GM12874 (cell line): ENCODE results near the gene STYXL1.

Source experiments
- TF ChIP-seq, protein P1 (sequence below): IDR thresholded peaks from 2 replicates; pipeline ENCODE4 v1.5.1; 2011; ENCODE audit warnings: low read depth, mild to moderate bottlenecking, control low read depth, low read length, moderate library complexity; ENCODE audit not compliant: insufficient read depth

Gene STYXL1

DNA sequence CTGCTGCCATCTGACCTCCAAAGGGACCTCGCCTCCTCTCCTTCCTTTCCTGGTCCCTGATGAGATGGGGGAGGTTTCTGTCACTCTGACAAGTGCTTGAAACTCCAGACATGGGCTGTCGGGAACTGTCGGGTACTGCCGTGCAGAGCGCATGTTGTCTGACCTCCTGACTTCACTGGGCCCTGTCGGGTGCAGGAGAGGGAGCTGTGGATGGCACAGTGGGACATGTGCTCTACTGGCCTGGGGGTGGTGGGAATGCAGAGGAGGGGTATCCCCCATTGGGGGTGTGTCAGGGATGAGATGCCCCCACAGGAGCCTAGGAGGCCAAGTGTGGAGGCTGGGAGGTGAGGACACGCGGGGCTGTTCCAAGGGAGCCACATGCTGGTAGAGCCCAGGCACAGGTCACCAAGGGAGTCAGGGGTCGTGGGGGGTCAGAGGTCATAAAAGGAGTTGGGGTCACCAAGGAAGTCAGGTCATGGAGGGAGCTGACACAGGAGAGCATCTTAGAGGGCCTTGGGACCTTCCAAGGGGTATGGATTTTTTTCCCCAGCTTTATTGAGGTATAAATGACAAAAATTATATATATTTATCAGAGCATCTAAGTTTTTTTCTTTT is 84.3 kb downstream of the STYXL1 start:
- TF ChIP-seq, protein P1, sequence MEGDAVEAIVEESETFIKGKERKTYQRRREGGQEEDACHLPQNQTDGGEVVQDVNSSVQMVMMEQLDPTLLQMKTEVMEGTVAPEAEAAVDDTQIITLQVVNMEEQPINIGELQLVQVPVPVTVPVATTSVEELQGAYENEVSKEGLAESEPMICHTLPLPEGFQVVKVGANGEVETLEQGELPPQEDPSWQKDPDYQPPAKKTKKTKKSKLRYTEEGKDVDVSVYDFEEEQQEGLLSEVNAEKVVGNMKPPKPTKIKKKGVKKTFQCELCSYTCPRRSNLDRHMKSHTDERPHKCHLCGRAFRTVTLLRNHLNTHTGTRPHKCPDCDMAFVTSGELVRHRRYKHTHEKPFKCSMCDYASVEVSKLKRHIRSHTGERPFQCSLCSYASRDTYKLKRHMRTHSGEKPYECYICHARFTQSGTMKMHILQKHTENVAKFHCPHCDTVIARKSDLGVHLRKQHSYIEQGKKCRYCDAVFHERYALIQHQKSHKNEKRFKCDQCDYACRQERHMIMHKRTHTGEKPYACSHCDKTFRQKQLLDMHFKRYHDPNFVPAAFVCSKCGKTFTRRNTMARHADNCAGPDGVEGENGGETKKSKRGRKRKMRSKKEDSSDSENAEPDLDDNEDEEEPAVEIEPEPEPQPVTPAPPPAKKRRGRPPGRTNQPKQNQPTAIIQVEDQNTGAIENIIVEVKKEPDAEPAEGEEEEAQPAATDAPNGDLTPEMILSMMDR: no peak

DNA sequence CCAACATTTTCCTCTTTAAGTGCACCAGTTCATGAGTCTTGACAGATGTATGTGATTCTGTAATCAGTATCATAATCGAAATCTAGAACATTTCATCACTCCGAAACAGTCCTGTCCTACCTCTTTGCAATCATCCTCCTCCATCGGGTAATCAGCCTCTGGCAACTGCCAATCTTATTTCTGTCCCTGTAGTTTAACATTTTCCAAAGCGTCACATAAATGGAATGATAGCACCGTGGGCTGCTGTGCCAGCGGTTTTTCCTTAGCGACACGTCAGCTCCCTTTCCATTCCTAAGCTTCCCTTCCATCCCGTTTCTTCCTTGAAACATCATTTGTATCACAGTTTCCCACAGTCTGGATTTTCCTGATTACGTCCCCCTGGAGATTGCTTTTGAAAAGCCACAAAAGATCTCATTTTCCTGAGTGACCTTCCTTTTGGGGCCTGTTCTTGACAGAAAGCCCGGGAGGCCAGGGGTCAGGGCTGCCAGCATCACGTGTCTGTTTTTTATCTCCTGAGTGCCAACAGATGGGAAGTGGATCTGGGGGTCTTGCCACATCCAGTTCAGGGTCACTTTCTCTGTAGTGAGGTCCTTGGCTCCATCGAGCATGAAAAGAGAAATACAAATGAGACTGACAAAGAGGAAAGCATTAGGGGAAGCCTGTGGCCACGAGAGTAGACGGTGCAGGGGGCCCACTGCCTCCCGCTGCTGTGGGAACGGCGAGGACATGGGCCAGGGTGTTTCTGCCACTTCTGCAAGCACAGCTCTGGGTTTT is 85.0 kb downstream of the STYXL1 start:
- TF ChIP-seq, protein P1: no peak

DNA sequence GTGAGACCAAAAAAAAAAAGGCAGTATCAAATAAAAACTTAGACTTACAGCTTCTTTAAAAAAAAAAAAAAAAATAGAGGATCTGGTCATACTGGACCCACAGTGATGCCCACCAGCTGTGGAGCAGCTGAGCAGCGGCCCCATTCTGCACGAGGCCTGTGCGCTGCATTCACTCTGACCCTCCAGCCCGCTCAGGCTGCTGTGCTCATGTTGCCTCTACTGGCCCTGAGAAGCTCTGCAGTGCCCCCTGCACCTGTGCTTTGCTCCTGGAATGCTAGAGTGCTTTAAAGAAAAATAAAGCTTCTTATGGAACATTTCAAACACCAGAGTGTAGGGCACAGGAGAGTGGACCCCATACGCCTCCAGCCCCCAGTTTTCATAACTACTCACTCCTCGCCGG is 86.6 kb downstream of the STYXL1 start:
- TF ChIP-seq, protein P1: no peak

DNA sequence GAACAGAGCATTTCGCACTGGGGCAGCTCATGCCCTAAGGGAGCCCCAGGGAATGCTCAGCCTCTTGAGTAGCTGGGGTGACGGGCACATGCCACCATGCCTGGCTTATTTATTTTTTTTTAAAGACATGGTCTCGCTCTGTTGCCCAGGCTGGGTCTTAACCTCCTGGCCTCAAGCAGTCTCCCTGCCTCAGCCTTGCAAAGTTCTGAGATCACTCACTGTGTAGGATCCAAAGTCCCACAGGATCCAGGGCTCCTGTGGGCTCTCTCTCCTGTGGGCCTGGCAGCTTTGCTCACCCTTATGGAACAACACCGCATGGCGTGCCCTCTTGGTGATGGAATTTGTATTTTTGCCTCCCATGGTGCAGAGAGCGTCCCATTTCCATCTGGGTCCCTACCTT is 87.4 kb downstream of the STYXL1 start:
- TF ChIP-seq, protein P1: no peak

DNA sequence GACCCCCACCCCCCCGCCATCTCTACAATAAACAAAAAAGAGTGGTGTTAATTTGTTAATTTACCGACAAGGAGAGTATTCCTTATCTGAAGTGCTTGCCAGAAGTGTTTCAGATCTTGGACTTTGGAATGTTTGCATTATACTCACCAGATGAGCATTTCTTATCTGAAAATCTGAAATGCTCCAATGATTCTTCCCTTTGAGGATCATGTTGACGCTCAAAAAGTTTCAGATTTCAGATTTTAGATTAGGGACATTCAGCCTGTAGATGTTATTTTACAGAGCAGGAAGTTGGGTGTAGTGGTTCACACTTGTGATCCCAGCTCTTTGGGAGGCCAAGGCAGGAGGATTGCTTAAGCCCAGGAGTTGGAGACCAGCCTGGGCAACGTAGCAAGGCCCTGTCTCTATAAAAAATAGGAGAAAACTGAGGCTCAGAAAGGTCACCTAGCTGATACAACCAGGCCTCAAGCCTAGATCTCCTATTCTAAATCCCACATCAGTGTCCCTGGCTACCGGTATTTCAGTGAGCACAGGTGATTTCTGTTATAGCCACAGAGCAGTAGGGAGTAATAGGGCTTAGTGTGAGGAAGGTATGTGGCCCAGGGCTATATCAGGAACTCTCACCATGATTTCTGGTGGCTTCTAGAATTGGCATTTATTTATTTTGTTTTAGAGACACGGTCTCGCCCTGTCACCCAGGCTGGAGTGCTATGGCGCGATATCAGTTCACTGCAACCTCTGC is 88.8 kb downstream of the STYXL1 start:
- TF ChIP-seq, protein P1: no peak

DNA sequence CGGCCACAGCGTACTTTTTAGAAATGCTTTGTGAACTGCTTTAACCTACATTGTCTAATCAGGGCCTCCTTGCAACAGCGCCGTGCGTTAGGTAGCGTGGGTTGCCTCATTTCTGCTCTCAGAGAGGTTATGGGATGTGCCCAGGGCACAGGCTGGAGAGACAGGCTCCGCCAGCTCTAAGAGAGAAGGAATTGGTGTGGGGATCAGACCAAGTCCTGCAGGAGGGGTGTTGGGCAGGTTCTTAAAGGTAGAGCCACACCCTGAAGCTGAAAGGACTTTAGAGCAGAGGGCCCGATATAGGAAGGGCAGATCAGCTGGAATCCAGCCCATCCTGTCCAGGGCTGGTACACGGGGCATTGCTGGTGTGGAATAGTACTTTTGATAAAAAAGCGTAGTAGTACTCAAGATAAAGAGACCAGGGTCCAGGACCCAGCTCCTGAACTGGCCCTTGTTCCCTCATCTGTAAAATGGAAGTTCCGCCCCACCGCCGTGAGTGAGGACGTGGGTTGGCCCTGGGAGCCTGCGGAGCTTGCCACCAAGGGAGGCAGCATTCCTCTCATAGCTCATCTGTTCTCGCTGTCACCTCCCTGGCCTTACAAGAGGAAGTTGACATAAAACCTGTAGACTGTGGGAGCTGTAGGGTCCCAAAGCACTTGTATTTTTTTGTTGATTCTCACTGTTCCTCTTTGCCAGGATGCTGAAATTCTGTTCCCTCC is 90.6 kb downstream of the STYXL1 start:
- TF ChIP-seq, protein P1: no peak
